ENCODE results near the gene MEF2C. TPM values are rescaled to one million over a fixed set of nuclear protein-coding genes. Genes with fewer than 3 reads are reported as not detected.

MEF2C gene
- total RNA-seq, 1 donor from 2014 or later: 29.6 TPM

DNA sequence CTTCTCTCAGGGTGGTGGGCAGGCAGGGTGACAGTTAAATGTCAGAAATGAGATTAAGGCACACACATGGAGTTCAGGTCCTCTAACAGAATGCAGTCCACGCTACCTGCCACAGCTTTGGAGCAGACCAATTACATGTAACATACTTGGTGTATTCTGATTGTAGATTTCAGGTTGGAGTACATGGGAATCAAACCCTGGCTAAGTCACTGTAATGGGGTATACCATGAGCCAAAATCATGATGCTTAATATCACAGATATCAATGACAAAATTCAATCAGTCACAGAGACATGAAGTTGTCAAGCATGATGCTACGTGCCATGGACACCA is 48.9 kb downstream of the MEF2C start:
- H3K9me3 Mint-ChIP-seq (ENCODE audit: low read depth): no peaks in the 10 kb centered on the region
- no peak for DNase-seq (ENCODE audit: low spot score)
- H3K4me1 Mint-ChIP-seq (ENCODE audit: low read depth): peaks cover 35% of the 10 kb centered on the region
- H3K4me3 Mint-ChIP-seq (ENCODE audit: unreplicated experiment): no peak overlapping the region
- H3K27me3 Mint-ChIP-seq (ENCODE audit: low read depth): no peaks in the 10 kb centered on the region
- H3K36me3 Mint-ChIP-seq (ENCODE audit: low read depth): no peaks in the 10 kb centered on the region
- H3K27ac Mint-ChIP-seq (ENCODE audit: unreplicated experiment): peak overlapping the region; percentile 71
- no peak for TF ChIP-seq CTCF (IDR thresholded peaks at IDR 0.05)

GRCh38 chr5:88833371-88834130 is 49.4 kb downstream of the MEF2C start:
- Mint-ChIP-seq H3K4me1 (ENCODE audit: low read depth) (peaks cover 37% of the 10 kb centered on the region), H3K36me3 (ENCODE audit: low read depth) (no peaks in the 10 kb centered on the region), H3K27ac (ENCODE audit: unreplicated experiment) (peak overlapping the region; percentile 71), H3K9me3 (ENCODE audit: low read depth) (no peaks in the 10 kb centered on the region), H3K27me3 (ENCODE audit: low read depth) (no peaks in the 10 kb centered on the region), H3K4me3 (ENCODE audit: unreplicated experiment) (peak overlapping the region; percentile 46)
- no peak for DNase-seq (ENCODE audit: low spot score)
- TF ChIP-seq CTCF (IDR thresholded peaks at IDR 0.05): peak; percentile 45

DNA sequence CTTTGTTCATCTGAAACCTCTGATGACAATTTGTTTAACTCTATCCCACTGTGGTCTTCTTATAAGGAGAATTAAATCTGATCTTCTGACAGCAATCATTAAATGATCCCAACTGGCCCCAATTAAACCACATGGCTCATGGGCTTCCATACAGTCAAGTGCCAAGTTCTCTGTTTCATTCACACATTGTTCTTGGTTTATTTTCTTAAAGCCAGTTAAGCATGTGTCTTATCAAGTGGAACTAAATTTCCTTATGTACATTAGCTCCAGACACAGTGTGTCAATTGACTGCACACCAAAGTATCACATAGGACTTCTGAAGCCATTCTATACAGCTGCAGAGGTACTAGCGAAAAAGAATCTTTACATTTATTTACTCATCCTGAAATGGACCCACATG is 51.2 kb downstream of the MEF2C start:
- no peak overlapping the region for H3K4me3 Mint-ChIP-seq (ENCODE audit: unreplicated experiment)
- peaks cover 51% of the 10 kb centered on the region for H3K4me1 Mint-ChIP-seq (ENCODE audit: low read depth)
- no peaks in the 10 kb centered on the region for H3K9me3 Mint-ChIP-seq (ENCODE audit: low read depth)
- no peak for TF ChIP-seq CTCF (IDR thresholded peaks at IDR 0.05)
- H3K27me3 Mint-ChIP-seq (ENCODE audit: low read depth): no peaks in the 10 kb centered on the region
- H3K27ac Mint-ChIP-seq (ENCODE audit: unreplicated experiment): no peak overlapping the region
- DNase-seq (ENCODE audit: low spot score): no peak
- no peaks in the 10 kb centered on the region for H3K36me3 Mint-ChIP-seq (ENCODE audit: low read depth)

DNA sequence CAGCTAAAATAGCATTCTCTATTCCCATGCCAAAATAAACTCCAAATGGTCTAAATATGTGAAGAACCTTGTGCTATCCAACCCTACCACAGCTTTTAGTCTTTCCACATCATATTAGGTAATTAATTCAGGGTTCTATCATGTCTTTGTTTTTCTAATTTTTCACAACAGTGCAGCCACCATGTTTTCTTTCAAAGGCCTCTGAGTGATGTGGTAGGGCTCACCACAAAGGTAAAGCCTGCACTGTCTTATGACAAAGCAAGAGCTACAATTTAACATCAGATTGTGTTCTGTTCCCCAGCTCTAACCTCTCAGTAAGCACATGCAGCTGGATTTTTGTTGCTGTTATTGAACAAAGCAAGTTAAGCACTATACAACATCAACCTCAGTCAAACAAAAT is 52.4 kb downstream of the MEF2C start:
- no peak overlapping the region for H3K4me3 Mint-ChIP-seq (ENCODE audit: unreplicated experiment)

GRCh38 chr5:88829775-88830174 is 53.2 kb downstream of the MEF2C start:
- H3K9me3 Mint-ChIP-seq (ENCODE audit: low read depth): no peaks in the 10 kb centered on the region
- no peak overlapping the region for H3K27ac Mint-ChIP-seq (ENCODE audit: unreplicated experiment)
- no peaks in the 10 kb centered on the region for H3K36me3 Mint-ChIP-seq (ENCODE audit: low read depth)
- DNase-seq (ENCODE audit: low spot score): no peak
- peaks cover 66% of the 10 kb centered on the region for H3K4me1 Mint-ChIP-seq (ENCODE audit: low read depth)
- no peak overlapping the region for H3K4me3 Mint-ChIP-seq (ENCODE audit: unreplicated experiment)
- H3K27me3 Mint-ChIP-seq (ENCODE audit: low read depth): no peaks in the 10 kb centered on the region
- no peak for TF ChIP-seq CTCF (IDR thresholded peaks at IDR 0.05)

More for the DNA sequence above, 52.4 kb downstream of the MEF2C start:
- Mint-ChIP-seq H3K9me3 (ENCODE audit: low read depth) (no peaks in the 10 kb centered on the region), H3K27ac (ENCODE audit: unreplicated experiment) (peak overlapping the region; percentile 62), H3K27me3 (ENCODE audit: low read depth) (no peaks in the 10 kb centered on the region), H3K4me1 (ENCODE audit: low read depth) (peaks cover 58% of the 10 kb centered on the region), H3K36me3 (ENCODE audit: low read depth) (no peaks in the 10 kb centered on the region)
- no peak for DNase-seq (ENCODE audit: low spot score)
- TF ChIP-seq CTCF (IDR thresholded peaks at IDR 0.05): no peak

Data from chondrocyte (in vitro differentiated cells).